Ovary (tissue), 3 donors: Measurements from ENCODE around the gene RNF187.

Experiments used
- CTCF ChIP-seq, 3 donors: fragments of 450-650 bp in 2 of 3; fragments of 200-600 bp in 1 of 3; IDR thresholded peaks; one replicate each; pipeline versions ENCODE4 v1.5.1 to v1.8.0; 2016 to 2022; ENCODE audit warnings: antibody characterized with exemption in 3 of 3, mild to moderate bottlenecking in 1 of 3
- EP300 ChIP-seq: sonication (generic); formaldehyde crosslinking; IDR thresholded peaks from one replicate; pipeline ENCODE4 v1.6.1; 2017; ENCODE audit warnings: antibody characterized with exemption
- POLR2A ChIP-seq: fragments of 450-650 bp; IDR thresholded peaks from one replicate; pipeline ENCODE4 v1.6.1; 2017; ENCODE audit warnings: antibody characterized with exemption, mild to moderate bottlenecking, moderate library complexity
- donor health status: DM: no; HTN: no; CAD: no.

- TF ChIP-seq POLR2A (no peak), CTCF (IDR thresholded peaks at IDR 0.05) (no peak), EP300 (no peak)
These were observed 34.1 kb upstream of the RNF187 start for GRCh38 chr1:228453022-228453560.
